NCI-H1436 treated with DMSO at 0.1 percent for 48 hours (cell line): ENCODE results near the gene MFNG.

Experiments used
- DNase-seq: peaks from one replicate; lab custom pipeline; 2025; lab: John Stamatoyannopoulos, UW

Gene MFNG

GRCh38 chr22:37448516-37449127 is 37.6 kb downstream of the MFNG start:
- DNase-seq: no peak

GRCh38 chr22:37445501-37445900 is 40.7 kb downstream of the MFNG start:
- no peak for DNase-seq

GRCh38 chr22:37443977-37444376 is 42.2 kb downstream of the MFNG start:
- DNase-seq: no peak

DNA sequence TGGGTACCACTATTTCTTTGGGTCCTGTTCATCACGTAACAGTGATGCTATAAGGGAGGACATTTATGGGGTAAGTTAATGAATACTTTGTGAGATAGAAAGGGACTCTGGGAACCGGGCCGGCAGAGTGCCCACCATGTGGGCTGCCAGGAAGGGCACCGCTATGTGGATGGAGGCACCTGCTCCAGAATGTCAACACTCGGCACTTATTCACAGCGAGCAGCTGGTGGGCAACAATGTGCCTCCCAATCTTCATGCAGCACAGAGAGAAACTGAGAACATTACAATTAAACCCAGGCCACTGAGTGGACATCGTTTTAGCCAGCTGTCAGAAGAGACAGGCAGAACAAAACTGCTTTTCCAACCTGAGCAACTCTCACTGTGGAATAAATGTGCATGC is 43.1 kb downstream of the MFNG start:
- DNase-seq: no peak

DNA sequence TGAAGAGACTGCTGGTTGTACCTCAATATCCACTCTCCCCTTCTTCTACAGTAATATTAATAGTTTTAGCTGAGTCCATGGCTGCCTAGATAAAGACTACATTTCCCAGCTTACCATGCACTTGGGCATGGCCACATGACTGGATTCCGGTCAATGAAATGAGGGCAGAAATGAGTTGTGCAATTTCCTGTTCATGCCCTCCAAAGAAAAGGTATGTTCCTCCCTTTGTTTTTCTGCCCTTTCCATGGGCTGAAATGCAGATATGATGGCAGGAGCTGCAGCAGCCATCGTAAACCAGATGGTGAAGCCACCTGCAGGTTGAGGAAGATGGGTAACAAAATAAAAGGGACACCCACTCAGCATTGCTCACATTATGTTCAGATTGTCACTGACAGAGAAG is 43.6 kb downstream of the MFNG start:
- DNase-seq: no peak

DNA sequence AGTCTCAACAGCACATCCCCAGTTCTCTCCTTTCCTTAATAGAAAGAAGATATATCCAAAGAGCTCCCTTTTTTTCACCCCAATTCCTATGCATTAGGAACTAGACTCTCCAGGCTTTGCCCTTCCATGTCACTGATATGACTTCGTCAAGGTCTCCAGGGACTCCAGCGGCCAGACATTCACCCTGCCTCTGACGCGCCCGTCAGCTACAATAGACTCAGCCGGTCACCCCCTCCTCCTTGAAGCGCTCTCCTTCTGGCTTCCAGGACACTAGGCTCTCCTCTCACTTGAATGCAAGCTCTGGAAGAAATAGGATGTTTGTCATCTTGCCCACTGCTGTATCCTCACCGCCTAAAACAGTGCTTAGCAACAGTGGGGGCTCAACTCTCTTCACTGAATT is 44.0 kb downstream of the MFNG start:
- DNase-seq: no peak

- no peak for DNase-seq
Observed at GRCh38 chr22:37440875-37441274, 45.3 kb downstream of the MFNG start.

- no peak for DNase-seq
Observed at GRCh38 chr22:37439347-37439746, 46.8 kb downstream of the MFNG start.

DNA sequence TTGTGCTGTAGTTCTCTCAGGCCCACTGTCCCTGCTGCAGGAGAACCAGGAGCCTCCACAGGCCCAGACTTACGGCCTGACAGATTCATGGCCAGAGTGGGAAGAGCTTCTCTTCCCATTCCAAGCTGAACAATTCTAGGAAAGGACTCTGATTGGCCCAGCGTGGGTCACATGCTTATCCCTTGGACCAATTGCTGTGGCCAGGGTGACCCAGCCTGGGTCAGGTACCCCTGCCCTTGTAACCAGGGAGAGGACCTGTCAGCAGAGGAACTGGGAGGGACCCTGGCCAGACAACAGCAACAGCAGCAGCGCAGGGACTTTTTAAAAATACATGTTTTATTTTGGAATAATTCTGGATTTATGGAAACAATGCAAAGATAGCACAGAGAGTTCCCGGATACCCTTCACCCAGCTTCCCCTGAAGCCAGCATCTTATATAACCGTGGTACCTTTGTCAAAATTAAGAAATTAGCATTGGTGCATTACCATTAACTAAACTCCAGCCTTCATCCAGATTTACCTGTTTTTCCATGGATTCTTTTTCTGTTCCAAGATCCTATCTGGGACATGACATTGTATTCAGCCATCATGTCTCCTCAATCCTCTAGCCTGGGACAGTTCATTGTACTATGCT is 50.1 kb downstream of the MFNG start:
- DNase-seq: no peak

- DNase-seq: no peak
Observed at GRCh38 chr22:37433786-37434185, 52.4 kb downstream of the MFNG start.

- no peak for DNase-seq
Observed at GRCh38 chr22:37432708-37433054, 53.5 kb downstream of the MFNG start.

DNA sequence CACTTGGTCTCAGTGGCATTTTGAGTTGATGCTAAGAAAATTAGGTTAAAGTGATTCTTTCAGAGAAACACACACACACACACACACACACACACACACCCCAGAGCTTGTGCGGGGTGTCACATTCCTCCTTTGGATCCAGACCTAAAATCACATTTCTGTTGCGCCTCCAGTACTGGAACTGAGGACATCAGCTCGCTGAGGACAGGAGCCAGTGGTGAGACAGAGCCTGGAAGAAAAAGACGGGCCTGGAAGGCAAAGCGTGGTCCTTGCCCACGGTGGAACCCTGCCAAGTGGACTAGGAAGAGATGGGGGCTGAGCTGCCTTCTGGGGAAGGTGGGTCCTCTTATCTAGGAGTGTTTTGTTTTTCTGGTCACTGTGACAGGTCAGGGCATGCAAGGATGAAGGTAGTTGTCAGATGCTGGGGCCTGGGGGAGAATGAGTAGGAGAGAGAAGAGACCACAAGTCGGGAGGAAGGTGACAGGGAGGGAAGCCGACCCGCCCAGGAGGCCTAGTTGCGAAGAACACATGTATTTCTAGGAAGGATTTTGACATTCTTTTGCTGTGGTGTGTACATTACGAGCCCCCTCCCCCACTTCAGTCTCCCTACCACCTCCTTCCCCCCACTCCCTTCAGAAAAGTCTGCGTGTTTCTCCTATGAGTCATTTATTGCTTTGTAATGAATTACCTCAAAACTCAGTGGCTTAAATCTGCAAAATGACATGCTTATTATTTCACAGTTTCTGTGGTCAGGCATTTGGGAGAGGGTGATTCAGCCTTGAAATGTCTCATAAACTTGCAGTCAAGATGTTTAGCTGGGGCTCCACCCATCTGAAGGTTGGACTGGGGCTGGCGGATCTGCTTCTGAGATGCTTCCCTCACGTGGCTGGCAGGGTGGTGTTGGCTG is 54.1 kb downstream of the MFNG start:
- DNase-seq: no peak

- DNase-seq: no peak
Observed at GRCh38 chr22:37431366-37431765, 54.8 kb downstream of the MFNG start.

GRCh38 chr22:37430941-37431340 is 55.2 kb downstream of the MFNG start:
- no peak for DNase-seq

DNA sequence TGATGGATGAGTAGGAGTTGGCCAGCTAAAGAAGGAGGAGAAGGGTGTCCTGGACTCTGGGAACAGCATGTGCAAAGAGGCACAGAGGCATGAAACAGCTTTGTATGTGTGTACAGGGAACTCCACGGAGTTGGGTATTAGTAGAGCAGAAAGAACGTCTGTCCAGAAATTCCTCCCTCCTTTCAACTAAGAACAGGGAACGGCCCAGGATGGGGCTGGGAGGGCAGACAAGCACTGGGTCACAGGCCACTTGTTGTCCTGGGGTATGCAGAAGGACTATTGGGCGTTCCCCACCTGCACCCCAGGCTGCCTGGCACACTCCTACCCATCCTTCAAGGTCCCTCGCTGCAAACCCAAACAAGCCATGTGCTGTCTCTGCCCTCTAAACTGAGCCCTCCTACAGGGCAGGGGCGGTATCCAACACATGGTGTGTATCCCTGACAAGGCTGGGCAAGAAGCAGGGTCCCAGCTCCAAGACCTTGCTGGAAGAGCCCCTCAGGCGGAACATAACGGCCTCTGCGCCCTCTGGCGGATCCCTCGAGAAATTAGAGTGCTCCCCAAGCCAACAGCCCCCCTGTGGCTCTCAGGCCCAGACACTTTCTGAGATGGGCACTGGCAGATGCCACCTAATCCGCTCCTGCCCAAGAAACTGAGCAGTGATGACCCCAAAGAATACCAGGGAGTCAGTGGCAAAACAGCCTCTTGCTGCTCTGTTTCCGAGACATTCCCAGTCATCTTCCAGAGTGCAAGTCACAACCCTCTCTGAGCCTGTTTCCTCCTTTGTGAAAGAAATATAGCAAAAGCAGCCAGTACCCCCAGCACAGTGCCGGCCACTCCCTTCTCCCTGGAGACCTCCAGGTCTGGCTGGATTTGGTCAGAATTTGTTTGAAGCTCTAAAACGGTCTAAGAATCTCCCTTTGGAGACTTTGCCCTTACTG is 57.3 kb downstream of the MFNG start:
- no peak for DNase-seq

- no peak for DNase-seq
Observed at GRCh38 chr22:37427711-37428635, 58.2 kb downstream of the MFNG start.

GRCh38 chr22:37427135-37427710 is 59.0 kb downstream of the MFNG start, which contains the start of gene ELFN2:
Gene ELFN2, minus strand, starts transcription at chr22:37427479. Its CDS starts 51,945 bp downstream, at chr22:37375534.
- no peak for DNase-seq

- DNase-seq: no peak
Observed at GRCh38 chr22:37426706-37427134, 59.5 kb downstream of the MFNG start.

DNA sequence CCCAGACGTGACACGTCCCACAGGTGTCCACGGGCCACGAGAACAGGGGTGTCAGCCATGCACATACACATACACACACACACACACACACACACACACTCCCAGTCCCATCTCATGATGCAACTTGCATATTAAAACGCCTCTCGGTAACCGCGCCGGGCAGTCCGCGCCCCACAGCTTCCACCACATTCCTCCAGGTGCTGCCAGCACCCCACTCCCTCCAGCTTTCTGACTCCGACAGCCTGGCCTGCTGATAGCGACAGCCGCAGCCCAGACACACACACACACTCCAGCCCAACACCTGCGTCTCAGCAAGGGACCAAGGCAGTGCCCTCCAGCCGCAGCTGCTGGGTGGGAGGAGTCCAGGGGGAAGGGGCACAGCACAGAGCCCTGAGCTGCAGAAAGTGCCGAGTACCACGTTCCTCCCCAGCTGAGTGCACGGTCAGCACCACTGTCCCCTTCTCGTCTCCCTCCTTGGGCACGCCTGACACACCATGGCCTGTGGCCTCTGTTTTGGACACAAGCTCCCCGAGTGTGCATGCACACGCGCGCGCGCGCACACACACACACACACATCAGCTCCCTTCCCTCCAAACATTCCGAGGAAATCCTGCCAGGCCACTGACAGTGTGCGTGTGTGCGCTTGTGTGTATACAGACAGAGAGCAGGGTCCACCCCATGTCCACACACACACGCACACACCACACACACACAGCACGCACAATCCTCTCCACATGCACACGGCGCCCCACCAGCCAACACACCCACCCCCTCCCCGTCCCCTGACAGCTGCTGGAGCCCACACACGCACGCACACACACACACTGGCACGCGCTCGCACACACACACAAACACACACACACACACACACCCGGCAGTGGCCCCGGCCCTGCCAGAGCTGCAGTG is 60.1 kb downstream of the MFNG start:
- DNase-seq: no peak
